Activated CD4-positive, alpha-beta T cell treated with anti-CD3 and anti-CD28 coated beads, Interleukin-2, amount 10 ng/mL, durations not matched to agents 24 days and 14 days (primary cell): ENCODE results near the gene UBR1. TPM values are rescaled to one million over a fixed set of nuclear protein-coding genes. Genes with fewer than 3 reads are reported as not detected.
"Not testable (repeated sequence)": the region's sequence is repeated elsewhere in the genome, so short reads cannot be mapped to it uniquely, and the experiment has no call there.

Source experiments
- DNase-seq: peaks from one replicate; pipeline ENCODE4 v3.0.0; 2022
- H3K27ac Mint-ChIP-seq: one replicate; pipeline ENCODE4 v1.8.0; 2022; ENCODE audit warnings: mild to moderate bottlenecking, mixed read lengths
- H3K27me3 Mint-ChIP-seq: one replicate; pipeline ENCODE4 v1.8.0; 2022; ENCODE audit warnings: mixed read lengths
- H3K36me3 Mint-ChIP-seq: one replicate; pipeline ENCODE4 v1.8.0; 2022; ENCODE audit warnings: low read depth, mild to moderate bottlenecking, mixed read lengths
- H3K4me1 Mint-ChIP-seq: one replicate; pipeline ENCODE4 v1.8.0; 2021; ENCODE audit warnings: mixed read lengths
- H3K4me3 Mint-ChIP-seq: one replicate; pipeline ENCODE4 v1.8.0; 2022; ENCODE audit warnings: mild to moderate bottlenecking, moderate library complexity, mixed read lengths
- H3K9me3 Mint-ChIP-seq: one replicate; pipeline ENCODE4 v1.8.0; 2021; ENCODE audit warnings: mixed read lengths
- intact Hi-C: fragments of 100-400 bp; cut with micrococcal nuclease; formaldehyde crosslinking; loops from one replicate; pipeline ENCODE4 v1.15.1; 2023
- total RNA-seq: library from RNA; stranded (reverse); gene quantifications from 2 replicates; pipeline ENCODE4 v1.2.3, GENCODE V29; 2022

The UBR1 gene
- total RNA-seq, 1 donor from 2014 or later = 34.3 TPM

GRCh38 chr15:42919308-42919707 lies 186.5 kb downstream of the UBR1 start:
- H3K9me3 Mint-ChIP-seq = no peaks in the 10 kb centered on the region
- no peaks in the 10 kb centered on the region for H3K27me3 Mint-ChIP-seq
- no peaks in the 10 kb centered on the region for H3K36me3 Mint-ChIP-seq
- peak overlapping the region; percentile 94 for H3K27ac Mint-ChIP-seq
- intact Hi-C loops = no loop called here
- H3K4me3 Mint-ChIP-seq = peak overlapping the region; percentile 99
- DNase-seq = no peak
- peaks cover 34% of the 10 kb centered on the region for H3K4me1 Mint-ChIP-seq

DNA sequence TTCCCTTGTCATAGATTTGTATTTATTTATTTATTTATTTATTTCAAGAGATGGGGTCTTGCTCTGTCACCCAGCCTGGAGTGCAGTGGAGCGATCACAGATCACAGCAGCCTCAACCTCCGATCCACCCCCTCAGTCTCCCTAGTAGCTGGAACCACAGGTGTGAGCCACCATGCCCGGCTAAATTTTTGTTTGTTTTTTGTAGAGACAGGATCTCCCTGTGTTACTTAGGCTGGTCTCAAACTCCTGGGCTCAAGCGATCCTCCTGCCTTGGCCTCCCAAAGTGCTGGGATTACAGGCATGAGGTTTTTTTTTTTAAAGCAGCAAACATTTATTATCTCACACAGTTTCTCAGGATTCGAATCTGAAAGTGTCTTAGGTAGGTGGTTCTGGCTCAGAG lies 187.8 kb downstream of the UBR1 start:
- intact Hi-C loops = no loop called here
- Mint-ChIP-seq H3K27me3 (no peaks in the 10 kb centered on the region), H3K4me3 (no peak overlapping the region), H3K9me3 (no peaks in the 10 kb centered on the region), H3K4me1 (peaks cover 35% of the 10 kb centered on the region), H3K36me3 (no peaks in the 10 kb centered on the region), H3K27ac (no peak overlapping the region)
- DNase-seq = no peak

GRCh38 chr15:42915654-42916315 lies 190.1 kb downstream of the UBR1 start:
- no peaks in the 10 kb centered on the region for H3K9me3 Mint-ChIP-seq
- H3K27ac Mint-ChIP-seq = no peak overlapping the region
- peaks cover 27% of the 10 kb centered on the region for H3K4me1 Mint-ChIP-seq
- intact Hi-C loops = no loop called here
- no peak for DNase-seq
- no peaks in the 10 kb centered on the region for H3K27me3 Mint-ChIP-seq
- no peak overlapping the region for H3K4me3 Mint-ChIP-seq
- no peaks in the 10 kb centered on the region for H3K36me3 Mint-ChIP-seq

- H3K36me3 Mint-ChIP-seq = no peaks in the 10 kb centered on the region
- no peak for DNase-seq
- H3K9me3 Mint-ChIP-seq = no peaks in the 10 kb centered on the region
- peaks cover 24% of the 10 kb centered on the region for H3K4me1 Mint-ChIP-seq
- H3K27me3 Mint-ChIP-seq = no peaks in the 10 kb centered on the region
- H3K27ac Mint-ChIP-seq = no peak overlapping the region
- H3K4me3 Mint-ChIP-seq = no peak overlapping the region
- intact Hi-C loops = no loop called here
Measured at GRCh38 chr15:42914728-42915497, 190.9 kb downstream of the UBR1 start.

- Mint-ChIP-seq H3K27me3 (no peaks in the 10 kb centered on the region), H3K4me3 (no peak overlapping the region), H3K4me1 (peaks cover 11% of the 10 kb centered on the region), H3K27ac (no peak overlapping the region), H3K36me3 (peaks cover 2% of the 10 kb centered on the region), H3K9me3 (no peaks in the 10 kb centered on the region)
- no peak for DNase-seq
- intact Hi-C loops = no loop called here
Measured at GRCh38 chr15:42911058-42911592, 194.7 kb downstream of the UBR1 start.

GRCh38 chr15:42908538-42908937 lies 197.3 kb downstream of the UBR1 start:
- Mint-ChIP-seq H3K27ac (no peak overlapping the region), H3K9me3 (no peaks in the 10 kb centered on the region), H3K4me1 (no peaks in the 10 kb centered on the region), H3K4me3 (no peak overlapping the region), H3K27me3 (no peaks in the 10 kb centered on the region), H3K36me3 (peaks cover 2% of the 10 kb centered on the region)
- intact Hi-C loops = no loop called here
- no peak for DNase-seq

DNA sequence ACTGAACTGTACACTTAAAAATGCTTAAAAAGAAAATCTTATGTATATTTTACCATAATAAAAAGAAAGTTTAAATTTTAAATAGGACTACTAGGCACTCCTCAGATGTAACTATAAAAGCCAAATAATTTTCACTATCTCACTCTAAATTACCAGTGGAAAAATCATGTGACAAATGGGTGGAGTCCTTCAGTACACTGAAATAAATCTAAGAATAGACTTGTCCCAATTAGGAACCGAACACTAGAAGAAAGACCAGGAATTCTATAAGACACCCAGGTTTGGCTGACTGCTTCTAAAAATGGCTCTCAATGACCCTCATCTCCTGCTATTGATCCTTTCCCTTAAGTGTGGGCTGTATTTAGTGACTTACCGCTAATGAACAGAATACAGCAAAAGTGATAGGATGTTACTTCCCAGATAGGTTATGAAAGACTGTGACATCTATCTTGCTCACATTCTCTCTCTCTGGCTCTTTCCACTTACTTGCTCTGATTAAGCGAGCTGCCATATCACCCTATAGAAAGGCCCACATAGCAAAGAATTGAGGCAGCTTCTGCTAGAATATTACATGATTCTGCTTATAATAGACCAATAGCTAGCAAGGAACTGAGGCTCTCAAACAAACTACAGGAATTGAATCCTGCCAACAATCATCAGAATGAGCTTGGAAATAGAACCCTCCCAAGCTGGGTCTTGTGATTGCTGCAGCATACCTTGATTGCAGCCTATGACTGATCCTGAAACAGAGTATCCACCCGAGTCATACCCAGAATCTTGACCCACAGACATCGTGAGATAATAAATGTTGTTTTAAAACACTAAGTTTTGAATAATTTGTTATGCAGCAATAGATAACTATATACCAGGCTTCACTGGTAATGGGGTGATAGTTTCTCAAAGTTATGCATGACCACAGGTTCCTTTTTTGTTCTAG lies 202.2 kb downstream of the UBR1 start:
- H3K27ac Mint-ChIP-seq = no peak overlapping the region
- no peak overlapping the region for H3K4me3 Mint-ChIP-seq
- no peak for DNase-seq
- no peaks in the 10 kb centered on the region for H3K9me3 Mint-ChIP-seq
- no peaks in the 10 kb centered on the region for H3K27me3 Mint-ChIP-seq
- peaks cover 2% of the 10 kb centered on the region for H3K36me3 Mint-ChIP-seq
- intact Hi-C loops = no loop called here
- no peaks in the 10 kb centered on the region for H3K4me1 Mint-ChIP-seq

DNA sequence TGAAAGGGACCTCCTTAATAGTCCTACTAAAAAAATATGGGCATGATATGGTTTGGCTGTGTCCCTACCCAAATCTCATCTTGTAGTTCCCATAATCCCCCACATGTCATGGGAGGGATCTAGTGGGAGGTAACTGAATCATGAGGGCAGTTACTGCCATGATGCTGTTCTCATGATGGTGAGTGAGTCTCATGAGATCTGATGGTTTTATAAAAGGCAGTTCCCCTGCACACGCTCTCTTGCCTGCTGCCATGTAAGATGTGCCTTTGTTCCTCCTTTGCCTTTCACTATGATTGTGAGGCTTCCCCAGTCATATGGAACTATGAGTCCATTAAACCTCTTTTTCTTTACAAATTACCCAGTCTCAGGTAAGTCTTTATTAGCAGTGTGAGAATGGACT lies 211.9 kb downstream of the UBR1 start:
- intact Hi-C loops, H3K27me3 Mint-ChIP-seq, H3K4me1 Mint-ChIP-seq, DNase-seq, H3K27ac Mint-ChIP-seq, H3K9me3 Mint-ChIP-seq, H3K4me3 Mint-ChIP-seq: not testable (repeated sequence)
- H3K36me3 Mint-ChIP-seq = peaks cover 11% of the 10 kb centered on the region

Other genes starting within 250 kb of the UBR1 start
- gene TTBK2, start 185.3 kb downstream of the UBR1 start, total RNA-seq = 10.2 and 11.3 TPM in 2 replicates
- gene TMEM62, start 27.5 kb upstream of the UBR1 start, total RNA-seq = 14.7 and 18.7 TPM in 2 replicates
- 49.2 and 54.1 TPM in 2 replicates for gene CCNDBP1, start 79.4 kb upstream of the UBR1 start, total RNA-seq
- gene EPB42, start 115.0 kb upstream of the UBR1 start, total RNA-seq = not detected in 2 replicates
- gene TGM5, start 160.9 kb upstream of the UBR1 start, total RNA-seq = 0.07 TPM in 1 of 2 replicates, not detected in the other
- not detected in 2 replicates for gene TGM7, start 196.2 kb upstream of the UBR1 start, total RNA-seq
- gene LCMT2, start 224.5 kb upstream of the UBR1 start, total RNA-seq = 15.4 and 16.0 TPM in 2 replicates